Left cardiac atrium (tissue), 4 donors: Measurements from ENCODE around the gene ABCC8. TPM values are rescaled to one million over a fixed set of nuclear protein-coding genes. Genes with fewer than 3 reads are reported as not detected.
A peak's percentile ranks its signal among the peaks of the same experiment; 100 is the strongest.
"Not testable (repeated sequence)": the region's sequence is repeated elsewhere in the genome, so short reads cannot be mapped to it uniquely, and the experiment has no call there.

Experiments
- ATAC-seq, 2 donors: fragments of 200-7000 bp; cut with Tn5 transposase; one replicate each; pipeline ENCODE4 v1.9.1; 2020; ENCODE audit warnings: mild to moderate bottlenecking in 2 of 2, moderate library complexity in 2 of 2
- DNase-seq: peaks from one replicate; pipeline ENCODE4 v3.0.0-alpha.2; 2020
- intact Hi-C, 2 donors: fragments of 100-400 bp; cut with DNase I; formaldehyde crosslinking; loops; one replicate each; pipeline versions ENCODE4 v1.14.1 to v1.15.1; 2022 to 2023
- total RNA-seq, 2 donors: library from RNA; stranded (reverse); fragmentation: NEBNext Ultra II Directional; extraction: Animal tissue kit (Norgen Biotek cat#: 25700); gene quantifications; one replicate each; pipeline ENCODE4 v1.2.1, GENCODE V29; 2021
- donor health status: DM: no; HTN: yes; CAD: no.
- donor health status: DM: no; HTN: yes; CAD: no; lungs with severe emphysema.
- donor health status: DM: yes; HTN: yes; CAD: no.
- donor health status: Dilated cardiomyopathy.

ABCC8 gene
- total RNA-seq, 2 donors from 2014 or later, result 0.99 to 1.9 TPM

- no peak for ATAC-seq
- DNase-seq, result no peak
- intact Hi-C loops, result no loop called here
Observed at GRCh38 chr11:17443423-17443822, 33.2 kb downstream of the ABCC8 start.

GRCh38 chr11:17443000-17443399 lies 33.6 kb downstream of the ABCC8 start:
- intact Hi-C loops, result no loop called here
- ATAC-seq (no peak), DNase-seq (no peak)

GRCh38 chr11:17439316-17439782 lies 37.3 kb downstream of the ABCC8 start:
- DNase-seq (no peak), ATAC-seq (no peak)
- intact Hi-C loops, result no loop called here

- intact Hi-C loops, result no loop called here
- ATAC-seq, result no peak
- DNase-seq, result no peak
Observed at GRCh38 chr11:17437366-17437765, 39.3 kb downstream of the ABCC8 start.

GRCh38 chr11:17434108-17434507 lies 42.5 kb downstream of the ABCC8 start:
- ATAC-seq (no peak), DNase-seq (no peak)
- intact Hi-C loops, result no loop called here

GRCh38 chr11:17432002-17432401 lies 44.6 kb downstream of the ABCC8 start:
- ATAC-seq (no peak), DNase-seq (no peak)
- intact Hi-C loops, result no loop called here

- intact Hi-C loops, result no loop called here
- ATAC-seq, result peak in 1 of 2 donors; percentile 24
Observed at GRCh38 chr11:17431139-17431538, 45.5 kb downstream of the ABCC8 start.

DNA sequence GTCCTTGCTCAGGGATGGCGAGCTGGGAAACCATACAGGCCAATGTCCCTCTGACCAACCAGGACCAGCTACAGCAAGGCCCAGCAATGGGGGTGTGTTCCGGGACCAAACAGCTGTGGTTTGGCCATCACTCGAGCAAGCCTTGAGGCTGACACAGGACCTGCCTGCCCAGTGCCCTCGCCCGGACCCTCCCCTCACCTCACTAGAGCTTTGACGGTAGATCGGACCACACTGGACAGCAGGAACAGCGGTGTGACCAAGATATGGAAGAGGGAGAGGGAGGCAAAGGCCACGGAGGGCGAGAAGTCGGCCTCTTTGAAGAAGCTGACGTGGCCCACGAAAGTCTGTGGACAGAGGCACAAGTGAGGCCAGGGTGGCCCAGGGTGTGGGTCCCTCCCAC lies 46.0 kb downstream of the ABCC8 start:
- intact Hi-C loops, result no loop called here
- DNase-seq, result no peak
- ATAC-seq, result no peak

More at GRCh38 chr11:17431139-17431538, 45.5 kb downstream of the ABCC8 start:
- no peak for DNase-seq

GRCh38 chr11:17428925-17429324 lies 47.7 kb downstream of the ABCC8 start:
- DNase-seq (no peak), ATAC-seq (no peak)
- intact Hi-C loops, result no loop called here

DNA sequence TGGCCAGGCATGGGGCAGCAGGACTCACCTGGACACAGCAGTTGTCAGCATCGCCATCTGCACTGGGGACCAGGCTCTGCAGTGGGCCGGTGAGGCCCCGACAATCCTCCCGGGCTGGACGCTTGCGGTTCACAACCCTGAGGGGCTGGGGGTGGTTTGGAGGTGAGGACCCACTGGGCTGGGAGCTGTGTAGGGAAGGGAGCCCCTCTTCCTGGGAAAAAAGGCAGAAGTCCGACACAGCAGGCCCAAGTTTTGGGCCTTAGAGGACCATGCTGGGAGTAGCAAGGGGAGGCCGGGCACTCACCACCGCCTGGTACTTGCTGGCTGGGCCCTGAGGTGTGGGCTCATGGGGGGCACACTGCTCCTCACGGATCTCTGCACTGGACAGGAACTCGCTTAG lies 48.4 kb downstream of the ABCC8 start:
- ATAC-seq, result no peak
- DNase-seq, result no peak
- intact Hi-C loops, result no loop called here

DNA sequence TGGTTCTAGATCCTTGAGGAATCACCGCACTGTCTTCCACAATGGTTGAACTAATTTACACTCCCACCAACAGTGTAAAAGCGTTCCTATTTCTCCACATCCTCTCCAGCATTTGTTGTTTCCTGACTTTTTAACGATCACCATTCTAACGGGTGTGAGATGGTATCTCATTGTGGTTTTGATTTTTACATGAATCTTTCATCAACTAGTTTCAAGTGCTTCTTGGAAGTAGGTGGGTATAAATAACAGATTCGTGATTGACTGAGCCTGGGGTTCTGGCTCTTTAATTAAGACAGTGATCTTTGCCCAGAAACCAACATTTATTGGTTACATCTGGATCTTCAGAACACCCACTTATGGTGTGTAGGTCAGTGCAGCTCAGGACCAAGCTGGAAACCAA lies 50.4 kb downstream of the ABCC8 start:
- intact Hi-C loops, ATAC-seq: not testable (repeated sequence)

GRCh38 chr11:17423533-17424310 lies 52.9 kb downstream of the ABCC8 start:
- DNase-seq (no peak), ATAC-seq (no peak)
- intact Hi-C loops, result no loop called here

More for the DNA sequence above, 50.4 kb downstream of the ABCC8 start:
- not testable (repeated sequence) for DNase-seq

DNA sequence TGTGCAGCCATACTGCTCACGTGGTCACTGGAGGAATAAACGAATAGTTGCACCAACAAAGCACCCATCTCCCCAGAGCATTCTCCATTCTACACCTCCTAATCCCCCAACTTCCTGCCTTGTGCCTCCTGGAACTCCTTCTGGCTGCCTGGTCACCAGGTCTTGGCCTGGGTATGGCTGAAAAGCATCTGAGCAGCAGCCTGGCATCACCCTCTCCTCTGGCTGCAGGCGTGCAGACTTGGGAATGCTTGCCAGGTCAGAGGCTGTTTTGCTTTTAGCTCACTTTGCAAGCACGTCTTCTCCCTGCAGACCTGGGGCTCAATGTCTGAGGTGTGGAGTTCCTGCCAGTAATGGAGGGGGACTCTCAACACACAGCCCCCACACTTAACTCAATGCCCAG lies 54.9 kb downstream of the ABCC8 start:
- intact Hi-C loops, result no loop called here
- DNase-seq, result no peak
- ATAC-seq, result peak in 1 of 2 donors; percentile 34

DNA sequence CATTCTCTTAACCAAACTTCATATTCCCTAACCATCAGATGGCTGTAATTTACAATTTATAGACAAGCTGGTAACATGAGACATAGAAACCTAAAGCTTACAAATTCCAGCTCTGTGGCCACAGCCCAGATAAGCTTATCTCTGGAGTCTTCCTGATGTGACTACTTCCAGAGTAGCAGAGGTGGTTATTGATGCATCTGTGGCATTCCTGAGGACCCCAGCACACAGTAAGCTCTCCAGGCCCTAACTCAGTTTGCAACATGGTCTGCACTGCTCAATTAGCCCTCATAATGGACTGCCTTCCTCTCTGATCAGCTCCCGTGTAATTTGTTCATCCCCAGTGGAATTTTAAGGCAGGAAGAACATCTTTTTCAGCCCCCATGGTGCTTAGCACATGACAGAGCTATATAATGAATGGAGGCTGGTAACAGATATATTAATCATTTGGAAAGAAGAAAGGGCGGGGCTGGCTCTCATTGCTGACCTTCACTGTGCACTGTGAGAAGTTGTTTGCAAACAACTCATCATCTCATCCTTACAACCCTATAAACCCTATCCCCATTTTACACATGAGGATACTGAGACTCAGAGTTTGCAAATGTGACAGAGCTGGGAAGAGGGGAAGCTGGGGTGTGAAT lies 58.1 kb downstream of the ABCC8 start:
- ATAC-seq, result no peak
- intact Hi-C loops, result no loop called here
- no peak for DNase-seq

- intact Hi-C loops, result no loop called here
- ATAC-seq, result no peak
- no peak for DNase-seq
Observed at GRCh38 chr11:17416492-17416891, 60.2 kb downstream of the ABCC8 start.

- no peak for DNase-seq
- peak; percentile 26 to 62 for ATAC-seq
- intact Hi-C loops, result no loop called here
Observed at GRCh38 chr11:17415523-17416104, 61.0 kb downstream of the ABCC8 start.

DNA sequence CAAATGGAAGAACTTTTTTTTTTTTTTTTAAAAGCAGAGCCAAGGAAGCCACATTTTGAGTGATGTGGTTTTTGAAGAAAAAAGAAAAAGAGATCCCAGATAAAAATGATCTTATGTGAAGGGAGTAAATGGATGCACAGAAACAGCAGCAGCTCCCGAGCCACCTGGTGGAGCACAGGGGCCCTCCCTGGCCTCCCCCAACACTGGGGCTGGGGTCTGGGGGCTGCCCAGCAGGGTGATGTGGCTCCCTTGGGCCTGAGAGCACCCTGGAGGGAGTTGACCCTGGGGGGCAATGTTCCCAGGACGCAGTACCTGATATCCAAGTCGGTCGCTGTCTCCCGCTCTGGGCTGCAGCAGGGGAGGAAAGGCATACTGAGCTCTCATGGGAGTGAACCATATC lies 61.7 kb downstream of the ABCC8 start:
- ATAC-seq (no peak), DNase-seq (no peak)

DNA sequence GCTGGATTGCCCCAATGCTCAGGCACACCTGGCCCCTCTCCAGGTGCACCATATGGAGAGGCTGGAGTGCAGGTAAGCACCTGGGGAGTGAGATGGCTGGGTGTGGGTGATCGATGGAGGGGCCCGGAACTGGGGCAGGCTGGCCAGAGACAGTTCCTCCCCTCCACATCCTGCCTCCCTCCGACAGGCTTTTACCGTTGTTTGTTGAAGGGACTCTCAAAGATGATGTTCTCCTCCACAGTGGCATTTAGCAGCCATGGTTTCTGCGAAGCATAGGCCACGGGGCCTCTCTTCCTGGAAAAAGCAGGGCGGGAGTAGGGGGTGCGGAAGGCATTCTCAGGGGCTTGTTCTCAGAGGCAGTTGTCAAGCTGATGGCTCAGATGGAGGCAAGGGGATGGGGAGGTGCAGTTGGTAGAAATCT lies 62.3 kb downstream of the ABCC8 start:
- ATAC-seq, result no peak
- intact Hi-C loops, result no loop called here
- no peak for DNase-seq

More for the DNA sequence above, 61.7 kb downstream of the ABCC8 start:
- intact Hi-C loops, result no loop called here

- intact Hi-C loops, result no loop called here
- no peak for ATAC-seq
- DNase-seq, result no peak
Observed at GRCh38 chr11:17413414-17414316, 63.0 kb downstream of the ABCC8 start.
